IPS-NIHi11 (cell line): ENCODE measurements around the gene AHSA1.

ENCODE experiments used
- DNase-seq: peaks from one replicate; pipeline ENCODE4 v3.0.0; 2012; ENCODE audit warnings: mixed read lengths, low spot score

Gene AHSA1

GRCh38 chr14:77473921-77474320, 16.0 kb downstream of the AHSA1 start:
- DNase-seq = no peak

GRCh38 chr14:77474479-77475177, 16.7 kb downstream of the AHSA1 start:
- DNase-seq = no peak

GRCh38 chr14:77475432-77476115, 17.7 kb downstream of the AHSA1 start:
- no peak for DNase-seq

- no peak for DNase-seq
These were observed 20.1 kb downstream of the AHSA1 start for GRCh38 chr14:77478029-77478428.

- no peak for DNase-seq
These were observed 20.9 kb downstream of the AHSA1 start for GRCh38 chr14:77478796-77479195.

- no peak for DNase-seq
These were observed 24.5 kb downstream of the AHSA1 start for GRCh38 chr14:77482422-77482821.

GRCh38 chr14:77485256-77485655, 27.4 kb downstream of the AHSA1 start:
- DNase-seq = no peak

- no peak for DNase-seq
These were observed 28.2 kb downstream of the AHSA1 start for GRCh38 chr14:77485901-77486678.

- no peak for DNase-seq
These were observed 30.7 kb downstream of the AHSA1 start for GRCh38 chr14:77488558-77488957.

- DNase-seq = no peak
These were observed 31.1 kb downstream of the AHSA1 start for GRCh38 chr14:77489041-77489440.

- no peak for DNase-seq
These were observed 32.6 kb downstream of the AHSA1 start for GRCh38 chr14:77490347-77490986.

GRCh38 chr14:77491056-77491455, 33.2 kb downstream of the AHSA1 start:
- no peak for DNase-seq

- no peak for DNase-seq
These were observed 37.4 kb downstream of the AHSA1 start for GRCh38 chr14:77495334-77495733.

- DNase-seq = peak; percentile 87
These were observed 40.5 kb downstream of the AHSA1 start, which contains the start of gene ISM2 for GRCh38 chr14:77498120-77498979. ISM2 (minus strand) TSS chr14:77498816; CDS start chr14:77498793, 23 bp downstream.

- DNase-seq = peak; percentile 73
These were observed 41.2 kb downstream of the AHSA1 start for GRCh38 chr14:77498984-77499527.

GRCh38 chr14:77502109-77502782, 44.4 kb downstream of the AHSA1 start:
- no peak for DNase-seq

GRCh38 chr14:77503138-77503537, 45.2 kb downstream of the AHSA1 start:
- no peak for DNase-seq

- DNase-seq = no peak
These were observed 47.1 kb downstream of the AHSA1 start for GRCh38 chr14:77505031-77505430.

GRCh38 chr14:77507762-77508161, 49.9 kb downstream of the AHSA1 start:
- no peak for DNase-seq

GRCh38 chr14:77508249-77508648, 50.4 kb downstream of the AHSA1 start:
- DNase-seq = no peak
